K562 (cell line): Measurements from ENCODE around the gene SUFU. TPM values are rescaled to one million over a fixed set of nuclear protein-coding genes. Genes with fewer than 3 reads are reported as not detected.

Experiments
- ATAC-seq: fragments of 200-7000 bp; cut with Tn5 transposase; 3 replicates; pipeline ENCODE4 v1.9.1; 2020; ENCODE audit warnings: moderate library complexity
- BruUV-seq: library from RNA; stranded (reverse); fragments of 400-500 nt; replicated peaks from 2 replicates; lab custom pipeline; 2021; lab: Mats Ljungman, UMichigan
- CTCF ChIA-PET: fragments of 300-600 bp; formaldehyde crosslinking; extraction: SDS; loops from one replicate; lab custom pipeline; 2021; ENCODE audit warnings: low intra/inter-chr PET ratio; lab: Yijun Ruan, JAX
- POLR2A ChIA-PET: fragments of 300-600, 350-650 bp; sonication (Branson Sonifier 250); formaldehyde crosslinking; extraction: SDS; loops from one replicate; lab custom pipeline; 2021; ENCODE audit warnings: antibody characterized with exemption, inconsistent platforms; lab: Yijun Ruan, JAX
- DNase-seq, 4 experiments: peaks; one replicate each; pipeline versions ENCODE4 v3.0.0 to v3.0.0-alpha.2; 2011 to 2018; ENCODE audit warnings: low spot score in 3 of 4, mixed read lengths in 3 of 4; ENCODE audit errors: extremely low read depth in 1 of 4
- FAIRE-seq: peaks from 2 replicates; lab custom pipeline; 2011; peaks lifted over from hg19 to GRCh38; lab: Jason Lieb, UNC
- H2AFZ ChIP-seq: 2 replicates; pipeline ENCODE4 v1.6.0; 2011; ENCODE audit warnings: low read depth, low read length, control low read depth, inconsistent platforms
- H3K27ac ChIP-seq: fragments of 200-600 bp; 3 replicates; pipeline ENCODE4 v1.8.0; 2011; ENCODE audit warnings: low read depth, mild to moderate bottlenecking, control low read depth, inconsistent platforms, low read length, moderate library complexity, mixed read lengths; ENCODE audit errors: extremely low read depth
- H3K27me3 ChIP-seq, 2 experiments: fragments of 300-600 bp in 1 of 2; 2 replicates in 1 of 2; 3 replicates in 1 of 2; pipeline versions ENCODE4 v1.6.0 to v1.8.0; 2011; ENCODE audit warnings: inconsistent platforms in 2 of 2, low read length in 2 of 2, mild to moderate bottlenecking in 1 of 2, mixed read lengths in 1 of 2, moderate library complexity in 1 of 2; ENCODE audit not compliant: control insufficient read depth in 2 of 2, insufficient read depth in 2 of 2
- H3K36me3 ChIP-seq: fragments of 300-600 bp; 3 replicates; pipeline ENCODE4 v1.8.0; 2011; ENCODE audit warnings: mild to moderate bottlenecking, low read length, inconsistent platforms; ENCODE audit not compliant: control insufficient read depth, insufficient read depth
- H3K4me1 ChIP-seq, 2 experiments: fragments of 200-600 bp in 1 of 2; replicated peaks in 1 of 2; 2 replicates in 1 of 2; 3 replicates in 1 of 2; pipeline versions ENCODE4 v1.5.1 to v1.8.0; 2011; ENCODE audit warnings: inconsistent platforms in 2 of 2, low read length in 2 of 2, mild to moderate bottlenecking in 1 of 2, mixed read lengths in 1 of 2, moderate library complexity in 1 of 2; ENCODE audit not compliant: control insufficient read depth in 2 of 2, insufficient read depth in 2 of 2
- H3K4me2 ChIP-seq: 2 replicates; pipeline ENCODE4 v1.6.1; 2011; ENCODE audit warnings: low read length, control low read depth, inconsistent platforms, mixed read lengths; ENCODE audit not compliant: insufficient read depth
- H3K4me3 ChIP-seq: fragments of 200-600 bp; sonication (generic), shearing (Covaris generic); 2 replicates; pipeline ENCODE4 v1.5.1; 2016; ENCODE audit warnings: control low read depth, inconsistent platforms
- H3K79me2 ChIP-seq: fragments of 200-600 bp; 3 replicates; pipeline ENCODE4 v1.8.0; 2011; ENCODE audit warnings: low read length, inconsistent platforms; ENCODE audit not compliant: control insufficient read depth, insufficient read depth
- H3K9ac ChIP-seq, 2 experiments: 2 replicates each; pipeline versions ENCODE4 v1.6.0 to v1.6.1; 2011; ENCODE audit warnings: low read depth in 2 of 2, low read length in 2 of 2, control low read depth in 1 of 2, inconsistent platforms in 1 of 2, mild to moderate bottlenecking in 1 of 2, mixed read lengths in 1 of 2; ENCODE audit not compliant: insufficient read depth in 1 of 2
- H3K9me1 ChIP-seq: one replicate; pipeline ENCODE4 v1.6.0; 2011; ENCODE audit warnings: inconsistent platforms, mild to moderate bottlenecking, low read length, moderate library complexity; ENCODE audit not compliant: control insufficient read depth, insufficient read depth
- H3K9me3 ChIP-seq: replicated peaks from 2 replicates; pipeline ENCODE4 v1.5.1; 2011; ENCODE audit warnings: low read depth, low read length, inconsistent platforms; ENCODE audit not compliant: control insufficient read depth, insufficient read depth
- H4K20me1 ChIP-seq: replicated peaks from 2 replicates; pipeline ENCODE4 v1.6.1; 2011; ENCODE audit warnings: low read length, inconsistent platforms, mixed read lengths; ENCODE audit not compliant: control insufficient read depth, insufficient read depth
- EZH2 ChIP-seq: IDR thresholded peaks from 2 replicates; pipeline ENCODE4 v1.6.1; 2012; ENCODE audit warnings: low read depth, mild to moderate bottlenecking, inconsistent platforms, low read length, borderline replicate concordance
- HDGF ChIP-seq: fragments of 450-650 bp; IDR thresholded peaks from 2 replicates; pipeline ENCODE4 v1.6.1; 2016
- MAFG ChIP-seq: fragments of 450-650 bp; conservative IDR thresholded peaks from 2 replicates; pipeline ENCODE4 v1.6.1; 2016; ENCODE audit warnings: missing genetic modification characterization, missing compliant biosample characterization
- MAFK ChIP-seq: IDR thresholded peaks from 2 replicates; pipeline ENCODE4 v1.6.1; 2011; ENCODE audit warnings: low read length, improper control_type of control experiment
- NFIC ChIP-seq: fragments of 450-650 bp; IDR thresholded peaks from 2 replicates; pipeline ENCODE4 v1.6.1; 2017; ENCODE audit warnings: mild to moderate bottlenecking, inconsistent platforms
- YBX1 ChIP-seq: fragments of 450-650 bp; IDR thresholded peaks from 2 replicates; pipeline ENCODE4 v1.7.1; 2016; ENCODE audit warnings: mild to moderate bottlenecking
- ZNF121 ChIP-seq: sonication (generic); formaldehyde crosslinking; conservative IDR thresholded peaks from 2 replicates; pipeline ENCODE4 v1.8.0; 2022; ENCODE audit warnings: missing genetic modification reagents
- ZNF253 ChIP-seq: fragments of 250-450 bp; sonication (Bioruptor Pico); conservative IDR thresholded peaks from 2 replicates; pipeline ENCODE4 v1.6.1; 2021; ENCODE audit warnings: mild to moderate bottlenecking
- ZNF316 ChIP-seq: fragments of 450-650 bp; IDR thresholded peaks from 2 replicates; pipeline ENCODE4 v1.6.1; 2016
- WGBS: fragments of 100-300 bp; shearing (Covaris generic); methylation state at CpG from one replicate; pipeline ENCODE4 v1.1.6; 2016; ENCODE audit warnings: low coverage, mixed read lengths; ENCODE audit not compliant: insufficient coverage; ENCODE audit errors: missing lambda C conversion rate; 5-methylcytosine and 5-hydroxymethylcytosine counted together
- in situ Hi-C: fragments of 300-500 bp; cut with MboI; formaldehyde crosslinking; loops from 4 replicates; pipeline ENCODE4 v1.15.0; 2018; ENCODE audit warnings: inconsistent platforms, mixed read lengths
- intact Hi-C: fragments of 100-400 bp; cut with micrococcal nuclease; formaldehyde crosslinking; loops from 2 replicates; pipeline ENCODE4 v1.14.2; 2022
- polyA plus RNA-seq, 8 experiments: library from polyadenylated mRNA; depleted of rRNA in 4 of 8; stranded (reverse) in 5 of 8; unstranded in 3 of 8; fragments of >200 nt; fragmentation: Nextera tagmentation in 2 of 8; fragmentation: Illumina TruSeq in 1 of 8; extraction: Ambion mirVana in 2 of 8; extraction: Trizol in 1 of 8; gene quantifications; 2 replicates each; pipeline versions ENCODE4 v1.2.1 to v1.2.3, GENCODE V29; 2011 to 2014; ENCODE audit warnings: inconsistent platforms in 1 of 8, missing spikeins in 1 of 8
- total RNA-seq, 7 experiments: library from RNA; depleted of rRNA in 6 of 7; stranded (reverse); fragments of >200 nt in 6 of 7; fragmentation: Illumina TruSeq in 2 of 7; extraction: Trizol in 2 of 7; gene quantifications; 2 replicates each; pipeline versions ENCODE4 v1.2.1 to v1.2.3, GENCODE V29; 2011 to 2021; ENCODE audit warnings: low replicate concordance in 1 of 7

The SUFU gene
- total and polyA plus RNA-seq, 9 of the 15 experiments (the other 6 are each of a cell fraction or from before 2014, with no cell fraction given): 0.59 to 6.3 (median 0.82) TPM

- Histone ChIP-seq H3K4me2 (no peak overlapping the region), H4K20me1 (no peaks in the 10 kb centered on the region), H3K9ac (no peak overlapping the region), H3K27ac (no peak overlapping the region; the same call in 2 of the 3 replicates), H3K27me3 (no peaks in the 10 kb centered on the region), H2AFZ (no peak overlapping the region)
- intact Hi-C loops: no loop called here
- ATAC-seq (no peak), DNase-seq (no peak), FAIRE-seq (no peak)
- WGBS: 62% methylated on average over 7 of the region's 7 CpGs
- TF ChIP-seq MAFG (tag) (0 out of 2 replicates have a peak, but pooled peaks have one; percentile 9), ZNF121 (CRISPR knock-in tag) (no peak), YBX1 (no peak), EZH2 (no peak), HDGF (no peak), ZNF253 (CRISPR knock-in tag) (no peak), MAFK (peak; percentile 50), ZNF316 (peak; percentile 60; the same call in 1 of the 2 replicates), NFIC (0 out of 2 replicates have a peak, but pooled peaks have one; percentile 46)
- TF ChIP-seq, all 486 proteins: peak for 4
- Histone ChIP-seq H3K9me1 (no peaks in the 10 kb centered on the region), H3K4me1 (peaks cover 0 to 3% of the 10 kb centered on the region in 2 experiments; a peak in 2 of 5 replicates), H3K4me3 (no peak overlapping the region), H3K9me3 (no peaks in the 10 kb centered on the region), H3K79me2 (peaks cover 3% of the 10 kb centered on the region; the same call in 2 of the 3 replicates), H3K36me3 (no peaks in the 10 kb centered on the region)
- in situ Hi-C loops: loop anchor here (25.0 kb wide), 2 partner anchors 192 to 342 kb away; partner anchors contain the start of genes ELOVL3, GBF1, NFKB2 and PITX3
- CTCF ChIA-PET: no interaction called here
- POLR2A ChIA-PET: interaction anchor here (0.6 to 1.1 kb wide), 2 partner anchors 32 to 208 kb away, joined by 3 to 4 read pairs; no protein-coding TSS in a partner anchor
- no TSS peak for BruUV-seq
Observed at GRCh38 chr10:102579328-102579727, 75.6 kb downstream of the SUFU start.
